HepG2 (cell line): ENCODE measurements around the gene PDK2. TPM values are rescaled to one million over a fixed set of nuclear protein-coding genes. Genes with fewer than 3 reads are reported as not detected.

Experiments
- ATAC-seq: fragments of 200-7000 bp; cut with Tn5 transposase; 3 replicates; pipeline ENCODE4 v1.9.1; 2020; ENCODE audit warnings: mild to moderate bottlenecking, moderate library complexity
- BruUV-seq: library from RNA; stranded (reverse); fragments of 400-500 nt; replicated peaks from 2 replicates; lab custom pipeline; 2021; lab: Mats Ljungman, UMichigan
- CTCF ChIA-PET: fragments of 300-600 bp; formaldehyde crosslinking; extraction: SDS; loops from one replicate; lab custom pipeline; 2021; ENCODE audit warnings: low total read pairs, inconsistent platforms, low intra/inter-chr PET ratio; lab: Yijun Ruan, JAX
- POLR2A ChIA-PET: fragments of 350-600 bp; sonication (Branson Sonifier 250); formaldehyde crosslinking; loops from one replicate; lab custom pipeline; 2020; ENCODE audit warnings: antibody characterized with exemption, inconsistent platforms; lab: Yijun Ruan, JAX
- DNase-seq: peaks from one replicate; pipeline ENCODE4 v3.0.0-alpha.2; 2015; ENCODE audit warnings: low spot score
- FAIRE-seq: peaks from 3 replicates; lab custom pipeline; 2011; peaks lifted over from hg19 to GRCh38; lab: Jason Lieb, UNC
- H2AFZ ChIP-seq: one replicate; pipeline ENCODE4 v1.6.1; 2011; ENCODE audit warnings: low read length, inconsistent platforms
- H3K27ac ChIP-seq: fragments of 300-600 bp; 3 replicates; pipeline ENCODE4 v1.8.0; 2011; ENCODE audit warnings: mixed run types, mild to moderate bottlenecking, mixed read lengths, low read length, inconsistent platforms; ENCODE audit not compliant: insufficient read depth; ENCODE audit errors: extremely low read length
- H3K27me3 ChIP-seq, 2 experiments: fragments of 200-600 bp in 1 of 2; 2 replicates in 1 of 2; 3 replicates in 1 of 2; pipeline versions ENCODE4 v1.6.0 to v1.8.0; 2011; ENCODE audit warnings: low read length in 2 of 2, mild to moderate bottlenecking in 2 of 2, moderate library complexity in 2 of 2, inconsistent platforms in 1 of 2; ENCODE audit not compliant: insufficient read depth in 2 of 2, control insufficient read depth in 1 of 2
- H3K36me3 ChIP-seq, 2 experiments: fragments of 200-600 bp in 1 of 2; replicated peaks in 1 of 2; 2 replicates in 1 of 2; 3 replicates in 1 of 2; pipeline versions ENCODE4 v1.5.1 to v1.8.0; 2011; ENCODE audit warnings: low read length in 2 of 2, inconsistent platforms in 1 of 2; ENCODE audit not compliant: insufficient read depth in 2 of 2, control insufficient read depth in 1 of 2
- H3K4me1 ChIP-seq: 2 replicates; pipeline ENCODE4 v1.5.1; 2012; ENCODE audit warnings: low read length, inconsistent platforms; ENCODE audit not compliant: insufficient read depth
- H3K4me2 ChIP-seq: 2 replicates; pipeline ENCODE4 v1.6.0; 2011; ENCODE audit warnings: low read depth, low read length, inconsistent platforms
- H3K4me3 ChIP-seq, 3 experiments: fragments of 200-600 bp in 1 of 3; sonication (generic), shearing (Covaris generic) in 1 of 3; replicated peaks in 1 of 3; 2 replicates each; pipeline ENCODE4 v1.5.1; 2011 to 2016; ENCODE audit warnings: low read length in 3 of 3, inconsistent platforms in 2 of 3, low read depth in 2 of 3, mild to moderate bottlenecking in 2 of 3, control low read depth in 1 of 3, mixed read lengths in 1 of 3; ENCODE audit not compliant: insufficient read depth in 1 of 3
- H3K79me2 ChIP-seq: one replicate; pipeline ENCODE4 v1.6.1; 2011; ENCODE audit warnings: low read length, inconsistent platforms; ENCODE audit not compliant: insufficient read depth
- H3K9ac ChIP-seq: 2 replicates; pipeline ENCODE4 v1.6.0; 2011; ENCODE audit warnings: mild to moderate bottlenecking, low read depth, low read length, inconsistent platforms; ENCODE audit not compliant: insufficient read depth
- H3K9me3 ChIP-seq: 2 replicates; pipeline ENCODE4 v1.5.1; 2012; ENCODE audit warnings: mild to moderate bottlenecking, low read length
- H4K20me1 ChIP-seq: 2 replicates; pipeline ENCODE4 v1.6.0; 2011; ENCODE audit warnings: inconsistent platforms, mild to moderate bottlenecking, low read length, moderate library complexity; ENCODE audit not compliant: insufficient read depth
- CCAR2 ChIP-seq: fragments of 200-400 bp; formaldehyde crosslinking; optimal IDR thresholded peaks from 2 replicates; pipeline ENCODE3; 2018; ENCODE audit warnings: low read depth, mild to moderate bottlenecking, low read length, moderate library complexity
- HHEX ChIP-seq: IDR thresholded peaks from 2 replicates; pipeline ENCODE4 v1.6.1; 2016; ENCODE audit warnings: control low read depth
- KDM2A ChIP-seq: sonication (generic); formaldehyde crosslinking; IDR thresholded peaks from 2 replicates; pipeline ENCODE4 v1.4.0; 2020; ENCODE audit warnings: low read depth, missing genetic modification reagents, borderline replicate concordance
- PAF1 ChIP-seq: IDR thresholded peaks from 2 replicates; pipeline ENCODE4 v1.6.1; 2016; ENCODE audit warnings: missing genetic modification reagents, missing compliant biosample characterization
- PHB2 ChIP-seq: fragments of 450-650 bp; IDR thresholded peaks from 2 replicates; pipeline ENCODE4 v1.6.1; 2018; ENCODE audit not compliant: partially characterized antibody
- POLR2AphosphoS2 ChIP-seq: IDR thresholded peaks from 2 replicates; pipeline ENCODE4 v1.6.1; 2011; ENCODE audit warnings: low read depth, low read length, improper control_type of control experiment
- ZFP36L1 ChIP-seq: sonication (generic); formaldehyde crosslinking; IDR thresholded peaks from 2 replicates; pipeline ENCODE4 v1.8.0; 2022; ENCODE audit warnings: mild to moderate bottlenecking, missing genetic modification reagents, moderate library complexity
- ZNF235 ChIP-seq: sonication (generic); formaldehyde crosslinking; IDR thresholded peaks from 2 replicates; pipeline ENCODE4 v1.8.1; 2023; ENCODE audit warnings: mild to moderate bottlenecking, missing genetic modification reagents, borderline replicate concordance
- ZNF256 ChIP-seq: sonication (generic); formaldehyde crosslinking; conservative IDR thresholded peaks from 2 replicates; pipeline ENCODE4 v1.4.0; 2020; ENCODE audit warnings: missing genetic modification reagents
- ZNF550 ChIP-seq: sonication (generic); formaldehyde crosslinking; IDR thresholded peaks from 2 replicates; pipeline ENCODE4 v1.4.0; 2020; ENCODE audit warnings: mild to moderate bottlenecking, missing genetic modification reagents, borderline replicate concordance
- WGBS: methylation state at CpG from one replicate; pipeline ENCODE4 v1.1.6; 2017; ENCODE audit warnings: low lambda C conversion rate; 5-methylcytosine and 5-hydroxymethylcytosine counted together
- in situ Hi-C: cut with HindIII; loops from 2 replicates; pipeline ENCODE4 v1.10.0; 2017; ENCODE audit warnings: low pct_unique_long_range_greater_than_20kb; ENCODE audit not compliant: extremely low pct_ligation_motif_present
- intact Hi-C: fragments of 100-400 bp; cut with micrococcal nuclease; formaldehyde crosslinking; loops from one replicate; pipeline ENCODE4 v1.10.0; 2022; ENCODE audit not compliant: unreplicated experiment
- polyA plus RNA-seq, 8 experiments: library from polyadenylated mRNA; depleted of rRNA in 3 of 8; stranded (reverse) in 7 of 8; unstranded in 1 of 8; fragments of >200 nt; fragmentation: Illumina TruSeq in 4 of 8; extraction: Trizol in 4 of 8; gene quantifications; 2 replicates each; pipeline versions ENCODE4 v1.2.1 to v1.2.3, GENCODE V29; 2011 to 2016; ENCODE audit warnings: low read depth in 4 of 8, missing spikeins in 1 of 8, mixed read lengths in 1 of 8; ENCODE audit not compliant: insufficient read depth in 1 of 8
- total RNA-seq, 5 experiments: library from RNA; depleted of rRNA; stranded (reverse); fragments of >200 nt; fragmentation: Illumina TruSeq; extraction: Trizol; gene quantifications; 2 replicates each; pipeline ENCODE4 v1.2.3, GENCODE V29; 2016; ENCODE audit warnings: low read depth in 1 of 5
- TF ChIP-seq, protein P1 (sequence below): sonication (generic); formaldehyde crosslinking; IDR thresholded peaks from 2 replicates; pipeline ENCODE4 v1.5.0; 2020; ENCODE audit warnings: missing genetic modification reagents
- TF ChIP-seq, protein P2 (sequence below): sonication (generic); formaldehyde crosslinking; IDR thresholded peaks from 2 replicates; pipeline ENCODE4 v1.4.0; 2020; ENCODE audit warnings: missing genetic modification reagents, borderline replicate concordance
- TF ChIP-seq, protein P3 (sequence below): sonication (generic); formaldehyde crosslinking; conservative IDR thresholded peaks from 2 replicates; pipeline ENCODE4 v1.4.0; 2020; ENCODE audit warnings: missing genetic modification reagents

The PDK2 gene
- total and polyA plus RNA-seq, 2 of the 13 experiments (the other 11 are each of a cell fraction or from before 2014, with no cell fraction given): 18.5 to 59.7 TPM

GRCh38 chr17:50075446-50076032, 19.6 kb upstream of the PDK2 start (continued):
- TF ChIP-seq, protein P1, sequence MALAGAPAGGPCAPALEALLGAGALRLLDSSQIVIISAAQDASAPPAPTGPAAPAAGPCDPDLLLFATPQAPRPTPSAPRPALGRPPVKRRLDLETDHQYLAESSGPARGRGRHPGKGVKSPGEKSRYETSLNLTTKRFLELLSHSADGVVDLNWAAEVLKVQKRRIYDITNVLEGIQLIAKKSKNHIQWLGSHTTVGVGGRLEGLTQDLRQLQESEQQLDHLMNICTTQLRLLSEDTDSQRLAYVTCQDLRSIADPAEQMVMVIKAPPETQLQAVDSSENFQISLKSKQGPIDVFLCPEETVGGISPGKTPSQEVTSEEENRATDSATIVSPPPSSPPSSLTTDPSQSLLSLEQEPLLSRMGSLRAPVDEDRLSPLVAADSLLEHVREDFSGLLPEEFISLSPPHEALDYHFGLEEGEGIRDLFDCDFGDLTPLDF (CRISPR knock-in tag): no peak
- no peak for TF ChIP-seq CCAR2

DNA sequence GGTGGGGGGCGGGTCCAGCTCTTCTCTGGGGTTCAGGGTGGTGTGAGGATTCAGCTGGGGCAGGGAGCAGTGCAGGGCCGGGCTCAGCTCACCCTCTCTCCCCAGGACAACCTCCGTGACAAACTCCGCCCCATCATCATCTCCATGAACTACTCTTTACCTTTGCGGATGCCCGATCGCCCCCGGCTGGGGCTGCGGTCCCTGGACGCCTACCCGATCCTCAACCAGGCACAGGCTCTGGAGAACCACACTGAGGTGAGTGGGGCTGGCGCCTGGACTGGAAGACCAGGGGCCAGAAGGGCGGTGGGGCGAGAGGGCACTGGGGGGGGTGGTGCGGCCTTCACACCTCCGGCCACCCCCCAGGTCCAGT, 18.9 kb upstream of the PDK2 start:
- Histone ChIP-seq H2AFZ (no peak overlapping the region), H3K9ac (no peak overlapping the region), H3K79me2 (no peaks in the 10 kb centered on the region), H3K4me1 (no peaks in the 10 kb centered on the region), H4K20me1 (peaks cover 3% of the 10 kb centered on the region; the same call in 1 of the 2 replicates), H3K4me2 (no peak overlapping the region), H3K36me3 (no peaks in the 10 kb centered on the region), H3K9me3 (no peaks in the 10 kb centered on the region), H3K4me3 (no peak overlapping the region), H3K27me3 (peaks cover 0 to 26% of the 10 kb centered on the region in 2 experiments; a peak in 2 of 5 replicates), H3K27ac (no peak overlapping the region)
- intact Hi-C loops: no loop called here
- no peak for TF ChIP-seq ZNF550
- no peak for TF ChIP-seq ZFP36L1 (CRISPR knock-in tag)
- TF ChIP-seq ZNF256 (CRISPR knock-in tag): no peak
- no peak for TF ChIP-seq PAF1 (CRISPR knock-in tag)
- no peak for TF ChIP-seq KDM2A
- no peak for TF ChIP-seq PHB2
- TF ChIP-seq POLR2AphosphoS2: no peak
- no peak for TF ChIP-seq ZNF235 (CRISPR knock-in tag)
- TF ChIP-seq HHEX (CRISPR knock-in tag): no peak
- TF ChIP-seq, protein P2, sequence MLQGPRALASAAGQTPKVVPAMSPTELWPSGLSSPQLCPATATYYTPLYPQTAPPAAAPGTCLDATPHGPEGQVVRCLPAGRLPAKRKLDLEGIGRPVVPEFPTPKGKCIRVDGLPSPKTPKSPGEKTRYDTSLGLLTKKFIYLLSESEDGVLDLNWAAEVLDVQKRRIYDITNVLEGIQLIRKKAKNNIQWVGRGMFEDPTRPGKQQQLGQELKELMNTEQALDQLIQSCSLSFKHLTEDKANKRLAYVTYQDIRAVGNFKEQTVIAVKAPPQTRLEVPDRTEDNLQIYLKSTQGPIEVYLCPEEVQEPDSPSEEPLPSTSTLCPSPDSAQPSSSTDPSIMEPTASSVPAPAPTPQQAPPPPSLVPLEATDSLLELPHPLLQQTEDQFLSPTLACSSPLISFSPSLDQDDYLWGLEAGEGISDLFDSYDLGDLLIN: no peak
- TF ChIP-seq, protein P3, sequence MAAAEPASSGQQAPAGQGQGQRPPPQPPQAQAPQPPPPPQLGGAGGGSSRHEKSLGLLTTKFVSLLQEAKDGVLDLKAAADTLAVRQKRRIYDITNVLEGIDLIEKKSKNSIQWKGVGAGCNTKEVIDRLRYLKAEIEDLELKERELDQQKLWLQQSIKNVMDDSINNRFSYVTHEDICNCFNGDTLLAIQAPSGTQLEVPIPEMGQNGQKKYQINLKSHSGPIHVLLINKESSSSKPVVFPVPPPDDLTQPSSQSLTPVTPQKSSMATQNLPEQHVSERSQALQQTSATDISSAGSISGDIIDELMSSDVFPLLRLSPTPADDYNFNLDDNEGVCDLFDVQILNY (CRISPR knock-in tag): no peak
- 64% methylated on average over 14 of the region's 16 CpGs for WGBS
- no peak for ATAC-seq
- CTCF ChIA-PET: no interaction called here
- no peak for DNase-seq
- no peak for FAIRE-seq
- in situ Hi-C loops: no loop called here
- BruUV-seq: no TSS peak
- POLR2A ChIA-PET: no interaction called here
